ENCODE measurements around the gene TMCO1.
A peak's percentile ranks its signal among the peaks of the same experiment; 100 is the strongest.

GRCh38 chr1:165686121-165686970, 82.3 kb downstream of the TMCO1 start:
- peak in 3 of 11 experiments; percentile 5 to 30 (median 27) for TF ChIP-seq CTCF (IDR thresholded peaks at IDR 0.05 in 8 of 11, conservative IDR thresholded peaks at IDR 0.05 in 3 of 11)
- TF ChIP-seq POLR2A (IDR thresholded peaks at IDR 0.05), result no peak
- TF ChIP-seq POLR2AphosphoS5 (IDR thresholded peaks at IDR 0.05), result no peak
